IPS-18a (cell line): ENCODE data around the gene DAB2IP.

Experiments
- H3K27ac ChIP-seq: one replicate; pipeline ENCODE4 v1.5.1; 2013; ENCODE audit warnings: low read length
- H3K27me3 ChIP-seq: one replicate; pipeline ENCODE4 v1.6.1; 2013; ENCODE audit warnings: mild to moderate bottlenecking, low read length; ENCODE audit not compliant: control insufficient read depth, insufficient read depth
- H3K36me3 ChIP-seq: one replicate; pipeline ENCODE4 v1.6.1; 2013; ENCODE audit warnings: low read depth, low read length; ENCODE audit not compliant: control insufficient read depth
- H3K4me1 ChIP-seq: one replicate; pipeline ENCODE4 v1.6.1; 2013; ENCODE audit warnings: low read depth, low read length; ENCODE audit not compliant: control insufficient read depth
- H3K4me3 ChIP-seq: one replicate; pipeline ENCODE4 v1.5.1; 2013; ENCODE audit warnings: low read length
- H3K9ac ChIP-seq: one replicate; pipeline ENCODE4 v1.6.1; 2013; ENCODE audit warnings: mild to moderate bottlenecking, low read length, moderate library complexity
- H3K9me3 ChIP-seq: one replicate; pipeline ENCODE4 v1.6.1; 2013; ENCODE audit warnings: low read depth, low read length; ENCODE audit not compliant: control insufficient read depth

Gene DAB2IP

DNA sequence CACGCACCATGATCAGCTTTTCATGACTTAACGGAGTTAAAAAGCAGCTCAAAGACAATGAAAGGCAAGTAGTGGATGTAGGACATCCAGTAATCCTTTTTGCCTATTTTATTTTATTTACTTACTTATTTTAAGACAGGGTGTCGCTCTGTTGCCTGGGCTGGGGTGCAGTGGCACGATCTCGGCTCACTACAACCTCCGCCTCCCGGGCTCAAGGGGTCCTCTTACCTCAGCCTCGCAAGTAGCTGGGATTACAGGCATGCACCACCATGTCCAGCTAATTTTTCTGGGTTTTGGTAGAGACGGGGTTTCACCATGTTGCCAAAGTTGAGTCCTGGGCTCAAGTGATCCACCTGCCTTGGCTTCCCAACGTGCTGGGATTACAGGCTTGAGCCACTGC is 148.9 kb downstream of the DAB2IP start:
- H3K27me3 ChIP-seq: no peaks in the 10 kb centered on the region
- no peaks in the 10 kb centered on the region for H3K36me3 ChIP-seq
- no peaks in the 10 kb centered on the region for H3K9me3 ChIP-seq
- no peak overlapping the region for H3K4me3 ChIP-seq
- H3K27ac ChIP-seq: no peak overlapping the region
- H3K4me1 ChIP-seq: no peaks in the 10 kb centered on the region
- no peak overlapping the region for H3K9ac ChIP-seq

GRCh38 chr9:121801579-121801978 is 150.1 kb downstream of the DAB2IP start:
- no peaks in the 10 kb centered on the region for H3K36me3 ChIP-seq
- H3K4me3 ChIP-seq: no peak overlapping the region
- no peak overlapping the region for H3K9ac ChIP-seq
- H3K9me3 ChIP-seq: no peaks in the 10 kb centered on the region
- no peaks in the 10 kb centered on the region for H3K27me3 ChIP-seq
- no peaks in the 10 kb centered on the region for H3K4me1 ChIP-seq
- no peak overlapping the region for H3K27ac ChIP-seq

- Histone ChIP-seq H3K9me3 (no peaks in the 10 kb centered on the region), H3K27ac (no peak overlapping the region), H3K4me3 (no peak overlapping the region), H3K27me3 (no peaks in the 10 kb centered on the region), H3K9ac (no peak overlapping the region), H3K36me3 (no peaks in the 10 kb centered on the region), H3K4me1 (no peaks in the 10 kb centered on the region)
These were observed 151.3 kb downstream of the DAB2IP start for GRCh38 chr9:121802753-121803152.

GRCh38 chr9:121807069-121807822 is 155.8 kb downstream of the DAB2IP start:
- Histone ChIP-seq H3K27me3 (no peaks in the 10 kb centered on the region), H3K9ac (no peak overlapping the region), H3K4me3 (no peak overlapping the region), H3K36me3 (no peaks in the 10 kb centered on the region), H3K4me1 (peaks cover 1% of the 10 kb centered on the region), H3K27ac (no peak overlapping the region), H3K9me3 (no peaks in the 10 kb centered on the region)

- Histone ChIP-seq H3K4me3 (no peak overlapping the region), H3K27me3 (no peaks in the 10 kb centered on the region), H3K36me3 (no peaks in the 10 kb centered on the region), H3K9me3 (no peaks in the 10 kb centered on the region), H3K27ac (no peak overlapping the region), H3K9ac (no peak overlapping the region), H3K4me1 (peaks cover 4% of the 10 kb centered on the region)
These were observed 156.4 kb downstream of the DAB2IP start for GRCh38 chr9:121807823-121808278.

DNA sequence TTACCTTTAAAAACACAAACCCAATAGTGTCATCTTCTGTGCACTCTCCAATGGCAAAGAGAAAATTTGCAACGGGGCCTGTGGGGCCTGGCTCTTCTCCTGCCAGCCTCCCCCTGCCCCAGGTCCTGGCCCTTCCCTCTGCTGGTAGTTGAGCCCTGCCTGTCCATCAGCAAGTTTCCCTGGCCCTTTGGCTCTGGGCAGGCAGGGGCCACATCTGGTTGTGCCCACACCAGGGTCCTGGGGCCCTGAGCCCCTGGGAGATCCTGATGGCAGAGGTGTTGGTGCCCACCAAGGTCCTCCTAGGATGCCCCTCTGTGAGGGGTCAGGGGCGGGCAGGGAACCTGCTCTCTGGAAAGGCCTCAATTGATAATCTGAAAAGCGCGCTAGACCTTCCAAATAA is 157.3 kb downstream of the DAB2IP start:
- Histone ChIP-seq H3K4me1 (peaks cover 4% of the 10 kb centered on the region), H3K27ac (no peak overlapping the region), H3K36me3 (no peaks in the 10 kb centered on the region), H3K27me3 (no peaks in the 10 kb centered on the region), H3K9me3 (no peaks in the 10 kb centered on the region), H3K9ac (no peak overlapping the region), H3K4me3 (no peak overlapping the region)

GRCh38 chr9:121809356-121810050 is 158.1 kb downstream of the DAB2IP start:
- H3K9ac ChIP-seq: no peak overlapping the region
- peaks cover 4% of the 10 kb centered on the region for H3K4me1 ChIP-seq
- no peaks in the 10 kb centered on the region for H3K27me3 ChIP-seq
- H3K4me3 ChIP-seq: no peak overlapping the region
- no peaks in the 10 kb centered on the region for H3K36me3 ChIP-seq
- H3K27ac ChIP-seq: no peak overlapping the region
- H3K9me3 ChIP-seq: no peaks in the 10 kb centered on the region

DNA sequence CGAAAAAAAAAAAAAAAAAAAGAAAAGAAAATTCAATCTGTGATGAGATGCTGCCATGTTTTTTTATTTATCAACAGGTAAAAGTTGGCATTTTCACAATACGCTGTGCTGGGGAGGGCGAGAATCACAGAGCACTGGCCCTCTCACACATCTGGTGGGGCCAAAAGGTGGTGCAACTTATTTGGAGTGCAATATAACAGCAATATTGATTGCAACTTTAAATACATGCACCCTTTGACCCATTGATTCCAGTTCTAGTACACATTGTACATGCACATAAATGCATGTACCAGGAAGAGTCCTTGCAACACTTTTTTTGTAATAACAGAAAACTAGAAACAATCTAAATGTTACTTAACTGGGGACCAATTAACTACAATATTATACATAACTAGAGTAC is 159.1 kb downstream of the DAB2IP start:
- Histone ChIP-seq H3K27me3 (no peaks in the 10 kb centered on the region), H3K27ac (no peak overlapping the region), H3K4me1 (peaks cover 4% of the 10 kb centered on the region), H3K9me3 (no peaks in the 10 kb centered on the region), H3K9ac (no peak overlapping the region), H3K4me3 (no peak overlapping the region), H3K36me3 (no peaks in the 10 kb centered on the region)

DNA sequence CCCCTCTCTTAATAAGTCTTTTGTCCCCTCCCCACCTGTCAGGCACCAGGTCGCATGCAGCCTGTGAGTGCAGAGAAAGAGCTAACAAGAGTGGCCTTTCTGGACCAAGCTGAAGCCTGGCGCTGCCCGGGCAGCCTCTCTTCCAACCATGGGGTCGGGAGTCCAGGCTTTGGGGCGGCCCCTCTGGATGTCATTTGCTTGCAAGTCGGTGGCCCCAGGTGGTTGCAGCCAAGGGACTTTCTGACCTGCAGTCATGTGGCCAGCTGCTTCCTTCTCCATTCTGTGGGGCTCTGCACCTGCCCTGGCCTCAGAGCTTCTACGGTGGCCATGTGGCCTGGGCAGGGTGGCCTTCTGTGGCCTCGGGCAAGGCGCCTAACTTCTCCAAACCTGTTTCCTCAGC is 159.7 kb downstream of the DAB2IP start:
- H3K4me1 ChIP-seq: peaks cover 4% of the 10 kb centered on the region
- no peaks in the 10 kb centered on the region for H3K9me3 ChIP-seq
- no peaks in the 10 kb centered on the region for H3K36me3 ChIP-seq
- no peak overlapping the region for H3K4me3 ChIP-seq
- no peak overlapping the region for H3K9ac ChIP-seq
- H3K27me3 ChIP-seq: no peaks in the 10 kb centered on the region
- H3K27ac ChIP-seq: no peak overlapping the region

DNA sequence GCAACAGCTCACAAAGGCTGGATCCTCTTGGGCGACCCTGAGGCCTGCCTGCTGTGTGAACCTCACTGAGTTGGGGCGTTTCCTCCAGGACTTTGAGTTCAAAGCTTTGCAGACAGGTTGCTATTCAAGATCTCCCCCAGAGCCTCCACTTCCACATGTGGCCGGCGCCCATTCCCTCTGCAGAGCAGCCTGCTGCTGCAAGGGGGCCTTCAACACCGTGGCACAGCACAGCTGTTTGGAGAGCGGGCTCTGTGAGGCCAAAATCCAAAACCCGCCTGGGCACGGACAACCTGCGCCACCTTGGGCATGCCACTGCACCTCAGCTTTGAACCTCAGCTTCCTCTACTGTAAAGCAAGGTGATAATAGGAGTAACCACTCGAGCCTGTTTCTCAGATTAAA is 160.3 kb downstream of the DAB2IP start:
- Histone ChIP-seq H3K27me3 (no peaks in the 10 kb centered on the region), H3K27ac (no peak overlapping the region), H3K4me3 (no peak overlapping the region), H3K9ac (no peak overlapping the region), H3K9me3 (no peaks in the 10 kb centered on the region), H3K36me3 (no peaks in the 10 kb centered on the region), H3K4me1 (peaks cover 7% of the 10 kb centered on the region)

DNA sequence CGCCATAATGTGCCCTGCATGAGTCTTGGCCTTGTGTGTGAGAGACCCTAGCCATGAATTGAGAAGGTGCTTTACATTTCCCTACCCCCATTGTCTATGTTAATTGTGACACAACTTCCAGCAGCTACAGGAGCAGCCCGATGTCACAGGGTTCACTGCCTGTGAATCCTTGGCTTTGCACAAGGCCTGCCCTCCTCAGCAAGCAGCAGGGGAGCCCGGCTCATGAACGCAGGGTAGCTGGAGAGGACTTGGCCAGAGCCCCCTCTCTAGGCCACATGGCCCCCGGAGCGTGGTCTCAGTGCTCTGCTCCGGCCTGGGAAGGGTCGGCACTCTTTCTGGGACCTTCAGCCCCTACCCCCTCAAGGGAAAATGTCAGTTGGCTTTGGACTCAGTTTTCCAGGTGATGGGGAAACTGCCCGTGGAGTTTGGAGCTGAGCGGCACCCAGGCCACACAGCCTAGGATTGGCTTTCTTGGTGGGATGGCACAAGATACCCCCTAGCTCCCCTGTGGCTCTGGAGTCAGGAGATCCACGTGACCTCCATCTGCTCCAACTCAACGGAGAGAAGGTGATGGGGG is 160.8 kb downstream of the DAB2IP start:
- Histone ChIP-seq H3K27ac (no peak overlapping the region), H3K9ac (no peak overlapping the region), H3K4me3 (no peak overlapping the region), H3K4me1 (peaks cover 12% of the 10 kb centered on the region), H3K27me3 (no peaks in the 10 kb centered on the region), H3K36me3 (no peaks in the 10 kb centered on the region), H3K9me3 (no peaks in the 10 kb centered on the region)
